ENCODE measurements around the gene KRTAP3-1.
"Not testable (repeated sequence)": the region's sequence is repeated elsewhere in the genome, so short reads cannot be mapped to it uniquely, and the experiment has no call there.

Gene KRTAP3-1

DNA sequence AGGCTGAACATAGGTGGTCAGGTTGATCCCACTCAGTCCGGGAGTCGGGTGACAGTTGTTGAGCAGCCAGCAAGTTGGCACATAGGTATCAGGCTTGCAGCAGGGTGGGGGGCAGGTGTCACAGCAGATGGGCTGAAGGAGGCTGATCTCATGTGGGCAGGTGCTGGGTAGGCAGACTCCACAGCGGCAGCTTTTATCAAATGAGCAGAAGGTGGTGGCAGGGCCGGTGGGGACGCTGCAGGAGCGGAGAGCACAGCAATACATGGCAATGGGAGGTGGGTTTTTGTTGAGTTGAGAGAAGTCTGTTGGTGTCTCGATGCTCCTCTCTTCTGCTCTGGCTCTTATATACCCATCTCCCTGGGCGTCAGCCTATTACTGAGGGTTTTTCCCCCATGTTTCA is at the start of gene KRTAP3-1:
TSS of gene KRTAP3-1 (minus strand) at position 318 of the 400 bp plus-strand sequence. CDS start at position 264, 54 bp downstream.
- Histone ChIP-seq H3K36me3 (ENCODE audit: control insufficient read depth in 1 of 2, insufficient read depth in 2 of 2, low read length in 2 of 2) (no peaks in the 10 kb centered on the region), H3K4me1 (ENCODE audit: control insufficient read depth in 1 of 2, insufficient read depth in 2 of 2, low read length in 2 of 2) (no peaks in the 10 kb centered on the region), H3K27me3 (ENCODE audit: low read depth, low read length) (no peaks in the 10 kb centered on the region), H3K4me3 (ENCODE audit: low read depth in 1 of 2, low read length in 2 of 2) (no peak within 1 kb of the TSS), H3K27ac (ENCODE audit: low read length) (no peak within 1 kb of the TSS), H3K9me3 (ENCODE audit: control insufficient read depth in 1 of 2, low read length in 2 of 2) (no peaks in the 10 kb centered on the region)

DNA sequence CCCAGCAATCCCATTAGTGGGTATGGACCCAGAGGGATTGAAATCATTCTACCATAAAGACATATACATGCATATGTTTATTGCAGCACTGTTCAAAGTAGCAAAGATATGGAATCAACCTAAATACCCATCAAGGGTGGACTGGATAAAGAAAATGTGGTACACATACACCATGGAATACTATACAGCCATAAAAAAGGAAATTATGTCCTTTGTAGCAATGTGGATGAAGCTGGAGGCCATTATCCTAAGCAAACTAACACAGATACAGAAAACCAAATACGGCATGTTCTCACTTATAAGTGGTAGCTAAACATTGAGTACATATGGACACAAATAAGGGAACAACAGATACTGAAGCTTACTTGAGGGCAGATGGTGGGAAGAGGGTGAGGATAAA is 48.6 kb upstream of the KRTAP3-1 start:
- Histone ChIP-seq H3K27me3 (ENCODE audit: low read depth, low read length) (no peaks in the 10 kb centered on the region), H3K4me3 (ENCODE audit: low read depth in 1 of 2, low read length in 2 of 2) (no peak overlapping the region), H3K4me1 (ENCODE audit: control insufficient read depth in 1 of 2, insufficient read depth in 2 of 2, low read length in 2 of 2) (no peaks in the 10 kb centered on the region), H3K36me3 (ENCODE audit: control insufficient read depth in 1 of 2, insufficient read depth in 2 of 2, low read length in 2 of 2) (peaks cover 0 to 4% of the 10 kb centered on the region in 2 donors), H3K27ac (ENCODE audit: low read length) (no peak overlapping the region), H3K9me3 (ENCODE audit: control insufficient read depth in 1 of 2, low read length in 2 of 2) (peaks cover 0 to 5% of the 10 kb centered on the region in 2 donors)

DNA sequence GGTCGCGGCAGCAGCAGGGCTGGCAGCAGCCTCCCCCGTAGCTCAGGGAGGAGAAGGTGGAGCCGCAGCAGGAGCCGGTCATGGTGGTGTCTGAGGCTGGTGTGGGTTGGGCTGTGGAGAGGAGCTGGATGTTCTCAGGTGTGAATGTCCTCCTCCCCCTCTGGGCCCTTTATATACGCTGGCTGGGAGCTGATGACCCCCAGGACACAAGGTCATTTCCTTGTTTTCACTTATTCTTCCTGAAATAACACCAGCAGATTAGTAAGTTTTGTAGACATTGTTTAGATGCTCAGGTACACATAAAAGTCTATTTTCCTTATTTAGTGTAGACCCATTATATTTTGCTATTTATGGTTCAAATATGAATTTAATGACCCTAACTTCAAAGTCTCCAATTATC is 46.2 kb upstream of the KRTAP3-1 start, which contains the start of gene KRTAP2-2:
TSS of gene KRTAP2-2 (minus strand) at position 101 of the 400 bp plus-strand sequence. CDS start at position 82, 19 bp downstream.
- not testable (repeated sequence) for H3K4me3 ChIP-seq (ENCODE audit: low read depth in 1 of 2, low read length in 2 of 2); H3K9me3 ChIP-seq (ENCODE audit: control insufficient read depth in 1 of 2, low read length in 2 of 2); H3K36me3 ChIP-seq (ENCODE audit: control insufficient read depth in 1 of 2, insufficient read depth in 2 of 2, low read length in 2 of 2); H3K4me1 ChIP-seq (ENCODE audit: control insufficient read depth in 1 of 2, insufficient read depth in 2 of 2, low read length in 2 of 2); H3K27ac ChIP-seq (ENCODE audit: low read length); H3K27me3 ChIP-seq (ENCODE audit: low read depth, low read length)

DNA sequence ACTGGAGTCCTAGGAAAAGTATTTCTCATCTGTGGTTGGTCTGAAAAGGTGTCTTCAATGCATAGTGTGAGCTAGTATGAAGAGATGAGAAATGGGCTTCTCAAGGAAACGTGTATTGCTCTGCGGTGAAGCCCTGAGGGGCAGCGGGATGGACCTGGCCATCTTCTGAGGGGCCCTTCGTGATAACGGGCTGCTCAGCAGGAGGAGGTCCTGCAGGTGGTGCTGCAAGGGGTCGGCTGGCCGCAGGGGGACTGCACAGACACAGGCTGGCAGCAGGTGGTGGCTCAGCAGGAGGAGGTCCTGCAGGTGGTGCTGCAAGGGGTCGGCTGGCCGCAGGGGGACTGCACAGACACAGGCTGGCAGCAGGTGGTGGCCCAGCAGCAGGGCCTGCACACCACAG is 45.6 kb upstream of the KRTAP3-1 start:
- not testable (repeated sequence) for H3K27me3 ChIP-seq (ENCODE audit: low read depth, low read length); H3K36me3 ChIP-seq (ENCODE audit: control insufficient read depth in 1 of 2, insufficient read depth in 2 of 2, low read length in 2 of 2); H3K4me3 ChIP-seq (ENCODE audit: low read depth in 1 of 2, low read length in 2 of 2); H3K27ac ChIP-seq (ENCODE audit: low read length); H3K4me1 ChIP-seq (ENCODE audit: control insufficient read depth in 1 of 2, insufficient read depth in 2 of 2, low read length in 2 of 2); H3K9me3 ChIP-seq (ENCODE audit: control insufficient read depth in 1 of 2, low read length in 2 of 2)

- H3K4me3 ChIP-seq (ENCODE audit: low read depth in 1 of 2, low read length in 2 of 2) = no peak overlapping the region
- no peaks in the 10 kb centered on the region for H3K27me3 ChIP-seq (ENCODE audit: low read depth, low read length)
- no peak overlapping the region for H3K27ac ChIP-seq (ENCODE audit: low read length)
- peaks cover 0 to 5% of the 10 kb centered on the region in 2 donors for H3K9me3 ChIP-seq (ENCODE audit: control insufficient read depth in 1 of 2, low read length in 2 of 2)
- no peaks in the 10 kb centered on the region for H3K36me3 ChIP-seq (ENCODE audit: control insufficient read depth in 1 of 2, insufficient read depth in 2 of 2, low read length in 2 of 2)
- no peaks in the 10 kb centered on the region for H3K4me1 ChIP-seq (ENCODE audit: control insufficient read depth in 1 of 2, insufficient read depth in 2 of 2, low read length in 2 of 2)
Measured at GRCh38 chr17:41054025-41054424, 45.1 kb upstream of the KRTAP3-1 start.

- no peak overlapping the region for H3K4me3 ChIP-seq (ENCODE audit: low read depth in 1 of 2, low read length in 2 of 2)
- H3K4me1 ChIP-seq (ENCODE audit: control insufficient read depth in 1 of 2, insufficient read depth in 2 of 2, low read length in 2 of 2) = no peaks in the 10 kb centered on the region
- peaks cover 0 to 3% of the 10 kb centered on the region in 2 donors for H3K9me3 ChIP-seq (ENCODE audit: control insufficient read depth in 1 of 2, low read length in 2 of 2)
- no peak overlapping the region for H3K27ac ChIP-seq (ENCODE audit: low read length)
- H3K27me3 ChIP-seq (ENCODE audit: low read depth, low read length) = no peaks in the 10 kb centered on the region
- no peaks in the 10 kb centered on the region for H3K36me3 ChIP-seq (ENCODE audit: control insufficient read depth in 1 of 2, insufficient read depth in 2 of 2, low read length in 2 of 2)
Measured at GRCh38 chr17:41052566-41052965, 43.6 kb upstream of the KRTAP3-1 start.

GRCh38 chr17:41049110-41049509 is 40.2 kb upstream of the KRTAP3-1 start:
- no peak overlapping the region for H3K4me3 ChIP-seq (ENCODE audit: low read depth in 1 of 2, low read length in 2 of 2)
- no peaks in the 10 kb centered on the region for H3K36me3 ChIP-seq (ENCODE audit: control insufficient read depth in 1 of 2, insufficient read depth in 2 of 2, low read length in 2 of 2)
- no peak overlapping the region for H3K27ac ChIP-seq (ENCODE audit: low read length)
- H3K9me3 ChIP-seq (ENCODE audit: control insufficient read depth in 1 of 2, low read length in 2 of 2) = no peaks in the 10 kb centered on the region
- H3K27me3 ChIP-seq (ENCODE audit: low read depth, low read length) = no peaks in the 10 kb centered on the region
- no peaks in the 10 kb centered on the region for H3K4me1 ChIP-seq (ENCODE audit: control insufficient read depth in 1 of 2, insufficient read depth in 2 of 2, low read length in 2 of 2)

- H3K27ac ChIP-seq (ENCODE audit: low read length) = no peak overlapping the region
- no peaks in the 10 kb centered on the region for H3K4me1 ChIP-seq (ENCODE audit: control insufficient read depth in 1 of 2, insufficient read depth in 2 of 2, low read length in 2 of 2)
- H3K27me3 ChIP-seq (ENCODE audit: low read depth, low read length) = no peaks in the 10 kb centered on the region
- peaks cover 0 to 4% of the 10 kb centered on the region in 2 donors for H3K9me3 ChIP-seq (ENCODE audit: control insufficient read depth in 1 of 2, low read length in 2 of 2)
- no peaks in the 10 kb centered on the region for H3K36me3 ChIP-seq (ENCODE audit: control insufficient read depth in 1 of 2, insufficient read depth in 2 of 2, low read length in 2 of 2)
- no peak overlapping the region for H3K4me3 ChIP-seq (ENCODE audit: low read depth in 1 of 2, low read length in 2 of 2)
Measured at GRCh38 chr17:41048441-41048840, 39.5 kb upstream of the KRTAP3-1 start.

GRCh38 chr17:41046735-41047465 is 38.0 kb upstream of the KRTAP3-1 start, which contains the start of gene KRTAP2-1:
Gene KRTAP2-1 (minus strand): TSS chr17:41047316. CDS start chr17:41047267, 49 bp downstream.
- H3K9me3 ChIP-seq (ENCODE audit: control insufficient read depth in 1 of 2, low read length in 2 of 2); H3K36me3 ChIP-seq (ENCODE audit: control insufficient read depth in 1 of 2, insufficient read depth in 2 of 2, low read length in 2 of 2); H3K4me3 ChIP-seq (ENCODE audit: low read depth in 1 of 2, low read length in 2 of 2); H3K27ac ChIP-seq (ENCODE audit: low read length); H3K27me3 ChIP-seq (ENCODE audit: low read depth, low read length); H3K4me1 ChIP-seq (ENCODE audit: control insufficient read depth in 1 of 2, insufficient read depth in 2 of 2, low read length in 2 of 2): not testable (repeated sequence)

- no peak overlapping the region for H3K27ac ChIP-seq (ENCODE audit: low read length)
- H3K4me3 ChIP-seq (ENCODE audit: low read depth in 1 of 2, low read length in 2 of 2) = no peak overlapping the region
- no peaks in the 10 kb centered on the region for H3K4me1 ChIP-seq (ENCODE audit: control insufficient read depth in 1 of 2, insufficient read depth in 2 of 2, low read length in 2 of 2)
- no peaks in the 10 kb centered on the region for H3K36me3 ChIP-seq (ENCODE audit: control insufficient read depth in 1 of 2, insufficient read depth in 2 of 2, low read length in 2 of 2)
- peaks cover 0 to 8% of the 10 kb centered on the region in 2 donors for H3K9me3 ChIP-seq (ENCODE audit: control insufficient read depth in 1 of 2, low read length in 2 of 2)
- H3K27me3 ChIP-seq (ENCODE audit: low read depth, low read length) = no peaks in the 10 kb centered on the region
Measured at GRCh38 chr17:41042953-41043352, 34.0 kb upstream of the KRTAP3-1 start.

DNA sequence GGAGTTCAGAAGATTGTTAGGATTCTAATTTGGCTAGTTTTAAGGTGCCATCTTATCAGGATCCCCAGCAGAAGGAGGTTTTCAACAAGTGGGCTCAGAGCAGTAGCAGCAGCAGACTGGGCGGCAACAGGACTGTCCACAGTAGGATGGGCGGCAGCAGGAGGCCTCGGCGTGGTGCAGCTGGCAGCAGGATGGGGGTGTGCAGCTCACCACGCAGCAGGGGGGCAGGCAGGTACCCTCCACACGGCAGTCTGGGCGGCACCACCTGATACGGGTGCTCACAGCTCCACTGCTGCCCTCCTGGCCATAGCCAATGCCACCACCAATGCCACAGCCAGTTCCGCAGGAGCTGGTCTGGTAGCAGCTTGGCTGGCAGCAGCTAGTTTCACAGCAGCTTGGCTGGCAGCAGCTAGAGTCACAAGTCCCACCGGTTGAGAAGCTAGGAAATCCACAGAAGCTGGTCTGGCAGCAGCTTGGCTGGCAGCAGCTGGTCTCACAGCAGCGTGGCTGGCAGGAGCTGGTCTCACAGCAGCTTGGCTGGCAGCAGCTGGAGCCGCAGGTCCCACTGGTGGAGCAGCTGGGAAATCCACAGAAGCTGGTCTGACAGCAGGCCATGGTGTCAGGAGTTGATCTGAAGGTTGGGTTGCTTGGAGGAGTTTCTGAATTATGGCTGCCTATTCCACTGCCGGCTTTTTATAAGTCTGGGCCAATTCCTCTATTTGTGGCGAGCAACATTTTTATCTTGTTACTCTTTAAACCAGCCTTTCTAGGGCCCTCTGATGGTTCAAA is 32.0 kb upstream of the KRTAP3-1 start, which contains the start of gene KRTAP1-1:
TSS of gene KRTAP1-1 (minus strand) at position 668 of the 789 bp plus-strand sequence. CDS start at position 615, 53 bp downstream.
- not testable (repeated sequence) for H3K27ac ChIP-seq (ENCODE audit: low read length); H3K9me3 ChIP-seq (ENCODE audit: control insufficient read depth in 1 of 2, low read length in 2 of 2); H3K4me3 ChIP-seq (ENCODE audit: low read depth in 1 of 2, low read length in 2 of 2); H3K4me1 ChIP-seq (ENCODE audit: control insufficient read depth in 1 of 2, insufficient read depth in 2 of 2, low read length in 2 of 2); H3K36me3 ChIP-seq (ENCODE audit: control insufficient read depth in 1 of 2, insufficient read depth in 2 of 2, low read length in 2 of 2); H3K27me3 ChIP-seq (ENCODE audit: low read depth, low read length)

All from muscle layer of duodenum (tissue), 2 donors.